Loucy (cell line): ENCODE measurements around the gene EIF2S1.

Experiments
- CTCF ChIP-seq: fragments of 200-600 bp; sonication (generic); conservative IDR thresholded peaks from 2 replicates; pipeline ENCODE4 v1.5.1; 2014; ENCODE audit warnings: mild to moderate bottlenecking, antibody characterized with exemption, low read length
- EZH2phosphoT487 ChIP-seq: fragments of 200-600 bp; IDR thresholded peaks from 2 replicates; pipeline ENCODE4 v1.6.1; 2018; ENCODE audit warnings: antibody characterized with exemption, mild to moderate bottlenecking, moderate library complexity, borderline replicate concordance

GRCh38 chr14:67370830-67371229, 10.7 kb downstream of the EIF2S1 start:
- TF ChIP-seq CTCF = no peak
- no peak for TF ChIP-seq EZH2phosphoT487
